NCI-H1694 (cell line): ENCODE results near the gene CHPF2.

Source experiments
- DNase-seq: peaks from one replicate; lab custom pipeline; 2025; lab: John Stamatoyannopoulos, UW

CHPF2 gene

DNA sequence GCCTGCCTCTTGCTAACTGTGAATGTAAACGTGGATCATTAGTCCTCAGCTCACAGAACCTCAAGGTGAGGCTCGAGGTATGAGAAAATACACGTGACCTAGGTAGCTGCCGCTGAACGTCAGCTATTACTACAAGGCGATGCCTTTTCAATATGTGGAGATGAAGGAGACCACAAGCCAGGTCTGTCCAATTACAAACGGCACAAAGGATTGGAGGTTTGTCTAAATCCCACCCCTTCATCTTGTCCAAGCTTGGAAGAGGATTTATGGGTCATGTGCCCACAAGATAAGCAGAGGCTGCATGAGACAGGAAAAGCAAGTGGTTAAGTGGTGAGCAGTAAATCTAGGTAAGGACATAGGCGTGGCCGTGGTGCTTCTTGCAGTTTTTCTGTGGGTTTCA lies 25.4 kb upstream of the CHPF2 start:
- DNase-seq = no peak

DNA sequence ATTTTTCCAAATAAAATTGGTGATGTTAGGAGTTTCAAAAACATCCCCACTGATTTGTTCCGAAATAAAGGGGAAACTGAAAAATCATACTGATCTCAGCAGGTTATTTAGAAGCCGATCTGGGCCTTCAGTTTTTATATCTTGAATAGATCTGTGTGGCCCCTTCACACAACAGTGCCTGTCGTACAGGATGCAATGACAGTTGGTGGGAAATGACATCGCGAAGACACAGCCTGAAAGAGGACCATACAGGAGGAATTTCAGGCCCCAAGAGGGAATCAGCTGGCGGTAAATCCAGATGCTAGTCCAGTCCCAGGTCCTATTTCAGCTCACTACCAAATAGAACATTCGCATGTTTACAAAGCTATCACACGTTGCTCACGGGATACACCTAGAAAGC lies 25.0 kb upstream of the CHPF2 start:
- DNase-seq = no peak

DNA sequence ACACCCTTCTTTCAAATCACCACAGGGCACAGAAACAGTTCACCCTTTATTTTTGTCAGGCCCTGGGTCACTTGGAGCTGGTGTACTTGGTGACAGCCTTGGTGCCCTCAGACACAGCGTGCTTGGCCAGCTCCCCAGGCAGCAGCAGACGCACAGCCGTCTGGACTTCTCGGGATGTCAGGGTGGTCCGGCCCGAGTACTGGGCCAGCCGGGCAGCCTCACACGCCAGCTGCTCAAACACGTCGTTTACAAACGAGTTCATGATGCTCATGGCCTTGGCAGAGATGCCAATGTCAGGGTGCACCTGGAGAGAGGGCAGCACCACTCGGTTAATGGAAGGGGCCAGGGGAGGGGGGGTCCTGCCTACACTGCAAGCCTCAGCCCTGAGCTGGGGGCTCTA lies 24.5 kb upstream of the CHPF2 start:
- no peak for DNase-seq

DNA sequence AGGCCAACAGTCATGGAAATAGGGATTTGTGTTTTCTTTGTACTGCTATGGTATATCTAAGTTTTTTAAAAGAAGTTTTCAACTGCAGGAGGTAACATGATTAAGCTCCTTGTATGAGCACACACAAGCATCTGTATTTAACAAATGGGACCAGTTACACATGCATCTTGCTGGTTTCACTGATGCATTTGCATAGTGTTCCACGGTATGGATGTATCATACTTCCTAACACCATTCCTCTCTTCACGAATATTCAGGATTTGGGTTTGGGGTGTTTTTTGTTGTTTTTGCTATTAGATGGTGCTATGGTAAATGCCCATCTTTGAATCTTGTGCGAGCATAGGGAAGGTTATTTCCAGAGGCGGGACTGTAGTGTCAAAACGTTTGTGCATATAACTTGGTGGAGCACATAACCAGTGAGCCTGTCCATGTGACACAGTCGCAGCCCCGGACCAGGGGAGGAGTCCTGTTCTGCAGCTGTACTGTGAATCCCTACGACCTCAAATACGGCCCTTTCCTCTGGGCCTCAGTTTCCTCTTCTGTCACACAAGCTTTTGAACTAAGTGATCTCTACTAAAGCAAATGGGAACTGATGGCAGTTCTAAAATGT lies 23.9 kb upstream of the CHPF2 start:
- DNase-seq = no peak

DNA sequence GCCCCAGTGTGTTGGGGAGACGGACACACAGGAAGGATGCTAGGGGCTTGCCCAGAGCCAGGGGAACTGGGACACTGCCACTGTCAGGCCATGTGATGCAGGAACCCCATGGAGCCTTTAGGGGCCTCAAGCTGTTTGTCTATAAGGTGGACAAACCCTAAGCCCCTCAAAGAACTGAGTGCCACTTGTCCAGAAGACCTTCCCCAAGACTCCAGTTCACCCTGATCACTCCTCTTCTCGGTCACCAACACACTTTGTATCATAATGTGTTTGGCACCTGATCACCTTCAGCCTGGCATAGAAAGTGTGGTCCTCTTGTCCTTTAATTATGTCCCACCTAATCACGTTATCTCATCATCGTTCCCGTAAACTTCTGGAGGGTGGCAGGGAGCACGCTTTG lies 22.7 kb upstream of the CHPF2 start:
- no peak for DNase-seq

DNA sequence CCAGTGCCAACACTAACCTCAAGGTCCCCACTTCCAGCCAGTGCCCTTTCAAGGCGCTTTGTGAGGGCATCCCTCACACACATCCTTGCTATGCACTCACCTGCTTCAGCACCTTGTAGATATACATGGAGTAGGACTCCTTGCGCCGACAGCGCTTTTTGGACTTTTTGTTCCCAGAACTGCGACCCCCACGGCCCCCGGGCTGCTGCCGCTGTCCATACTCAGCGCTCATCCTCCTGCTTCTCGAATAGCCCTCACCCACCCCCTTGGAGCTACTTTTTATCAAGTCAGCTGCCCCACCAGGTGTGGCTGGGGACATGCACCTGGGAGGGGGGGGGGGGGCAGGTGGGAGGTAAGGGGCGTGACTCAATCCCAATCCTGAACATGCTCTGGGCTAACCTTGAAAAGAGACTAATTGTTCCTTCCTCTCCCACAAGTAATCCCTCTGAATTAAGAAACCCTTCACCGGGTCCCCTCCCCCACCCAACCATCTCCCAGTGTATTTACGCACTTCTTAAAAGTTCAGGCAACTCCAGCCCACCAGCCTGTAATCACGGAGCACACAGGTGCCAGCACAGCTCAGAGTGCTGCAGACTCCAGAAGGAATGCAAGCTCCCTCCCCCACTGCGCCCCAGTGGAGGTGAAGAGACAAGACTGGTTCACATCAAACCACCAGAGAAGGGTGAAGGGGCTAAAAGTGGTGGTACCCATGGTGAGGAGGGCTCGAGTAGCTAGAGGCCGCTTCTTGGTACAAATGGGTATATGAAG lies 22.0 kb upstream of the CHPF2 start, which contains the start of gene H2BK1:
Gene H2BK1, minus strand, starts transcription at position 402 of the 768 bp plus-strand sequence. Its CDS starts 170 bp downstream, at position 232.
- no peak for DNase-seq

DNA sequence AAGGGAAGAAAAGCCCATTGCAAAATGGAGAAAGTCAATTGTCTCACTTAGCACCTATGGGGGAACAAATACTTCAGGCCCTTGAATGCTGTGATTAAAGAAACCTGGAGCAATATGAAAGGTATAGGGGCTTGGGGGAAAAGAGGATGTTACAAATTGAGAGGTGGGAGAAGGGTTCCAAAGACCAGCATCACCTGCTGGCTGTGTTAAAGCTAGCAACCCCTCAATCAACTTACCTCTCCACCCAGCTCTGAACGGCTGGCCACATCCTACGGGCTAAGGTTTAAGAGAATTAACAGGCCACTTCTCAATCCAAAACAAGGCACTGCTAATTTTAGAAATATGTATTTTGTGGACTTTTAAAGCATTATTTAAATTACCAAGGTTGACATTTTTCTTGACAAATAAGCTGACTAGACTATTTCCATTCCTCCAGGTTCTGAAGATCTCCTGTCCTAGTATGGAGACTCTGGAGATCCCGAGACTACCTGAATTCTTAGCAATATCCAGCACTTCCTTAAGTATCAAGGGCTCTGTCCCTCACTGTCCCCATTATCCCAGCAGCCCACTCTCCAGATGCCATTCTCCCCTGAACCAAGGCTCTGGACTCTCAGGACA lies 21.0 kb upstream of the CHPF2 start:
- no peak for DNase-seq

DNA sequence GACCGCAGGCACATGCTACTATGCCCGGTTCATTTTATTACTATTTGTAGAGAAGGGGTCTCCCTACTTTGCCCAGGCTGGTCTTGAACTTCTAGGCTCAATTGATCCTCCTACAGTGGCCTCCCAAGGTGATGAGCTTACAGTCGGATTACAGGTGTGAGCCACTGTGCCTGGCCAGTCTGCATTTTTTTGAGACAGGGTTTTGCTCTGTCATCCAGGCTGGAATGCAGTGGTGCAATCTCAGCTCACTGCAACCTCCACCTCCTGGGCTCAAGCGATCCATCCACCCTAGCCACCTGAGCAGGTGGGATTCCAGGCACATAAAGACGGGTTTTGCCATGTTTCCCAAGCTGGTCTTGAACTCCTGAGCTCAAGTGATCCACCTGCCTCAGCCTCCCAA lies 19.7 kb upstream of the CHPF2 start:
- DNase-seq = no peak

DNA sequence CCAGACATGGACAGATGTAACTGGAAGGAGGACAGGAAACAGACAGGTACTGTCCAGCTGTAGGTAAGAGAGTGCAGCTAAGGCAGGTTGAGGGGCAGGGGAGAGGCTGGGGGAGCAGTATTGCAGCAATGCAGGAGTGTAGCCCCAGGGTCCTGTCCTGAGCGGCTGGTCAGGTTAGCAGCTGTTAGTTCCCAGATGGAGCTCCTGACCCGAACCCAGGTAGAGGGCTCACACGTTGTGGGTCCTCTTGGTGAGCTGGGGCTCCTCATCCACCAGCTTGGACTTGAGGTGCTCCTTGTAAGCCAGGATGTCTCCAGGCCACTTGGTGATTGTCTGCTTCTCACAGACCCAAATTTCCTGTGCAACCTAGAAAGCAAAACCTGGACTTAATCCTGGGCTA lies 18.5 kb upstream of the CHPF2 start:
- no peak for DNase-seq

DNA sequence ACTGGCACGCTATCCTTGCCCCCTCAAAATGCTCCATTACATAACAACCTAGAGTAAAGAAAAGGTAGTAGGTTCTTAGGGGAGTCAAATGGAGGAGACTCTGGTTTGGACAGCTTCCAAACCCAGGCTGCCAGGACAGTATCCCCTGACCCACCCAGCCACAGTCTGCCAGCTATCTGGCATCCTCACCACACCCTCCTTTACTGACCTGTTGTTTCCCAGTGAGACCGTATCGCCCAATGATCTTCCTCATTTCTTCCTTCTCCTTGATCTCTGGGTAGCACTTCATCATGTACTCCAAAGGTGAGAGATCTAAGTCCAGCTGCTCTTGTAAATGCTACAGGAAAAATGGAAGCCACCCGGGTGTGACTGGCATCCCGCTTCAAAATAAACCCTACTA lies 16.9 kb upstream of the CHPF2 start:
- DNase-seq = no peak

DNA sequence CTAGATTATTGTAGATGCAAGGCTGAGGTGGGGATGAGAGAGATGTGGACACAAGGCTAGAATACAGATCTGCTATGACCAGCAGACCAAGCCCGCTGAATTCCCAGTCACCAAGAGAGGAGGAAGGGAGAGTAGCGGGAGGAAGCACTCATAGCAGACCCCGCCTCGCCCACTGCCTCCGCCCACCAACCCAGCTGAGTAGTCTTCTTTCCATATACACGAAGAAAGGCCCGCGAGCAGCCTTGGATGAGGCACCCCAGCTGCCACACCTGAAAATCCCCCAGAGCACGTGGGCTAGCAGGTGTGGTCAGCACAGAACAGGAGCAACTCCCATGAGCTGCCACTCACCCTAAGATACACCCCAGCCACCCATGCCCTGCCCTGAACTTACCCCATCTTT lies 14.1 kb upstream of the CHPF2 start:
- no peak for DNase-seq

DNA sequence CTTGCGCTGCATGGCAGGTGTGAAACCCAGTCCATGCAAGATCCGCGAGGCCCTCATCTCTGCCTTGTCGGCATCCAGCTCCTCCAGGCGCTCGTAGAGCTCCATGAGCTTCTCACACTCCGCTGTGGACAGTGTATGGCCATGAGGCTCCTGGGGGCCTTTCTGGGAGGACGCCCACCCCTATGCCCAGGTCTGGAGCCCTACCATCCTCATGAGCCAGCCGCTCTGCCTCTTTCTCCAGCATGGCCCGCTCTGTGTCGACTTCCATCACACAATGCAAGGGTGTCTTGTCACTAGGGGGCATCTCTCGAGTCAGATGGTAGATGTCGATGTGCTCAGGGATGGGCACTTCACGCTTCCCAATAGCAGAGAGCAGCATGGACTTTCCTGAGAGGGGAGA lies 8.6 kb upstream of the CHPF2 start:
- DNase-seq = no peak

DNA sequence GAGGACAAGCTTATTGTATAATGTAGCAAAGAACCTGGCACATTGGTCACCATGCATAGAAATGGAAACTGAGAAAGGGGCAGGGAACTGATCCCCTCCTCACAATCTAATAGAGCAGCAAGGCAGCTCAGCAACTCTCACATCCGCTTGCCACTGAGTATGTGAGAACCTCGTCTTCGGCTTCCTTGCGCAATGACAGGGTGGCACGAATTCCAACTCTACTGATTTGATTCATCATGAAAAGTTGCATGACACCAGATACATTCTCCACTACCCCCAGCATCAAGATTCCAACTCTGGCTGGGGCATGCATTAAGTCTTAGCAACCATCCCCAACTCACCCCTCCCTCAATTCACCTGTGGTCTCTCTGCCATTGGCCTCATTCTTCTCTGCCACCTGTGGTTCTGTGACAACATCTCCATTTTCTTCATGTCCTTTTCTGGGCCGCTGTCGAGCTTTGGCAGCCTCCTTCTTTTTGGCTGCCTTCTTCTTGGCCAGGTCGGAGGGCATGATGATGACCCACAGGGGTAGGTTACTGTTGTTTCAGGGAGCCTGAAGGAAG lies 6.3 kb upstream of the CHPF2 start:
- DNase-seq = no peak

DNA sequence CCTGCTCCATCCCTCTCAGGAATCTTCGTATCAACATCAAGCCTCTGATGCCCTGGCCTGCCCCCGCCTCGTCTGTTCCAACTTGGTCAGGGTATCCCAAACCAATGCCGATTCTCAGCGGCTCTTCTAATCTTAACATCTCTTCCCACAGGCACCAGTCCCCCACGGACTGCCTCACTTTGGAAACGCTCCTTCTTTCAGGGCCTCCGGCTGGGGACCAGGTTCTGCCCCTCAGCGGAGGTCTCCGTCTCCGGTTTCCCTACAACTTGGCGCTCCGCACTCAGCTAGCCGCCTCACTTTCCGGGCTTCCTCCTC lies 5.8 kb upstream of the CHPF2 start:
- DNase-seq = no peak

DNA sequence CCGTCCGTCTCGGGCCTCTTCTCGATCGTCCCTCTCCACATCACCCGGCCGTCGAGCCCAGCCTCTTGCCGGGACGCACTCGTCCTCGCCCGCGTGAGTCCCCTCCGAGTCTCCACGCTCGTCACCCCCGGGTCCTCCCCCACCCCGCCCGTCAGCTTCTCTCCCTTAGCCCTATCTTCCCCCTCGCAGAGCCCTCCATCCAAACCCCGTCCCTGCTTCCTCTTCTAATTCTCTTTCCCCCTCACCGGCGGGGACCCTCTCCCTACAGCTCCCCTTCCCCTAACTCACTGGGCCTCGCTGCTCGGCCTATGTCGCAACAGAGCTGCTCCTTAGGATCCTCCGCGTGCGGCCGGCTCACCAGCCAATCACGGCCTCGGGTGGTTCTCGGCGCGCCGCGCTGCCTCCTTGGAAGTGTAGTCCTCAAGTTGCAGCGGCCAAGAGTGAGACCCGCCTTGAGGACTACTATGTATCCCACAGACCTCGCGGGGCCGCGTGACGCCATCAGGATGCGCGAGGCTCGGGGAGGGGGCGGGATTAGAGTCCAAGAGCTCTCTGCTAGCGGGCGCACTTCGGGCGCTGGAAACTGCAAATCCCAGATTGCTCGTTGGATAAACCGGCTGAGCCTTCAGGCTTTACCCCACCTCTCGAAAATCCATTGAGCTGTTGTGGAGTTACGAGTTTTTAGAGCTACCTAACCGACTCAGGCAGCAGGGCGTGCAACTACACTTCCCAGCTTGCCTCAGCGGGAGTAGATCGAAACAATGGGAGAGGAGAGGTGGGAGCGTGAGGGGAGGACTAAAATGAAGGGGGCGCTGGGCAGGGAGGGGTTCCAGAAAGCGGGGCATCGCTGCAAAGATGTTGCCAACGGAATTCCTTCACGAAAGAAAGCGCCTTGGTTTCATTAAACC lies 5.2 kb upstream of the CHPF2 start, which contains the start of gene ABCF2:
Gene ABCF2, minus strand, starts transcription at position 331 of the 908 bp plus-strand sequence. CDS start 747 bp downstream, outside the sequence.
- peak; percentile 98 for DNase-seq

DNA sequence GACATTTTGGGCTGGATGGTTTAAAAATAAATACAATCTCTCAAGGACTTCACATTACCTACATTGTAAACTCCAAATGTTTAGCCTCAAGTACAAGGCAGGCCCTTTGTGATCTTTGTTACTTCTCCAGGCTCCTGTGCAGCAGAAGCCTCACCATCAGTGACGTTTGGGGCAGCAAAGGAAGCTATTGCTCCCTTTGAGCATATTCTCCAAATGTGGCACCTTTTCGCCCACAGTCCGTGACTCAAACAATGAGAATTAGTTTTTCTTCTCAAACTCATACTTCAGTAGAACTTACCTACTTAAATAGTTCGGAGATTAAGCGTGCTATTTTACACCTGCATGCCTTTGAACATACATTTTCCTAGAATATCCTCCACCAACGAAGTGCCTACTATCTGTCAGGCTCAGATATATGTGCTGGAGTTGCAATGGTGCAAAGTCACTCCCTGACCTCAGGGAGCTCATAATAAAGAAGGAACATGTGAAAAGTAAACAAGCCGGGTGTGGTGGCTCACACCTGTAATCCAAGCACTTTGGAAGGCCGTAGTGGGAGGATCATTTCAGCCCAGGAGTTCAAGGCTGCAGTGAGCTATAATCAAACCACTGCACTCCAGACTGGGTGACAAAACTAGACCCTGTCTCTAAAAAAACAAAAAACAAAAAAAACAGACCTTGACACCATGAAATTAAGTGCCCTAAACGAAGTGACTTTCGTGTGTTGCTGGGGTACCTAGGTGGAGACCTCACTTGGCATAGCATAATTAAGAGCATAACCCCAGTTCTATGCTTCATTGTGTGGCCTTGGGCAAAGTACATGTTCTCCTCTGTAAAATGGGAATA lies 4.0 kb upstream of the CHPF2 start:
- no peak for DNase-seq

DNA sequence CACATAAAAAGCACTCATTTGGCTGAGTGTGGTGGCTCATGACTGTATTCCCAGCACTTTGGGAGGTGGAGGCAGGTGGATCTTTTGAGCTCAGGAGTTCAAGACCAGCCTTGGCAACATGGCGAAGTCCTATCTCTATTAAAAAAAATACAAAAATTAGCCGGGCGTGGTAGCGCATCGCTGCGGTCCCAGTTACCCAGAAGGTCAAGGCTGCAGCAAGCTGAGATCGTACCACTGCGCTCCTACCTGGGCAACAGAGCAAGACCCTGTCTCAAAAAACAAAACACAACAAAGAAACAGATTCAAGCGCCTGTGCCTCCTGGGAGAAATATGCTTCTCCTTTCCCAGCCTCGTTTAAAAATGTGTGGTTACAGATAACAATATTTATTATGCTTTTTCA lies 3.0 kb upstream of the CHPF2 start:
- DNase-seq = no peak

DNA sequence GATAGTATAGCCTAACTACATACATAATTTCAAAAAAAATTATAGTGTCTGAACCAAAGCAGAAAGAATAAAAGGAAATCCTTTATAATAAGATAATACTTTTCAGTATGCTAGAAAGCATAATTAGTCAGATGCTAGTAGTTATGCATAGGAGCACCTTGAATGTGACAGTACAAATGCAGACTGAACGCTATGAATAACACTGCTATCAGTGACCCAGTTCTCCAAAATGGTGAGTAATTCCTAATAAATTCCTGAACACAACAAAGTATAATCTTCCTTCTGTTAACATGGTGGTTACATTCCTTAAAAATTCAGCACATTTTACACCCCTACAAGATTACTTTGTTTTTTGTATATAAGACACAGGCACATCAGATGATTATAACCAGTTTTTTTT lies 1.2 kb upstream of the CHPF2 start:
- DNase-seq = no peak

DNA sequence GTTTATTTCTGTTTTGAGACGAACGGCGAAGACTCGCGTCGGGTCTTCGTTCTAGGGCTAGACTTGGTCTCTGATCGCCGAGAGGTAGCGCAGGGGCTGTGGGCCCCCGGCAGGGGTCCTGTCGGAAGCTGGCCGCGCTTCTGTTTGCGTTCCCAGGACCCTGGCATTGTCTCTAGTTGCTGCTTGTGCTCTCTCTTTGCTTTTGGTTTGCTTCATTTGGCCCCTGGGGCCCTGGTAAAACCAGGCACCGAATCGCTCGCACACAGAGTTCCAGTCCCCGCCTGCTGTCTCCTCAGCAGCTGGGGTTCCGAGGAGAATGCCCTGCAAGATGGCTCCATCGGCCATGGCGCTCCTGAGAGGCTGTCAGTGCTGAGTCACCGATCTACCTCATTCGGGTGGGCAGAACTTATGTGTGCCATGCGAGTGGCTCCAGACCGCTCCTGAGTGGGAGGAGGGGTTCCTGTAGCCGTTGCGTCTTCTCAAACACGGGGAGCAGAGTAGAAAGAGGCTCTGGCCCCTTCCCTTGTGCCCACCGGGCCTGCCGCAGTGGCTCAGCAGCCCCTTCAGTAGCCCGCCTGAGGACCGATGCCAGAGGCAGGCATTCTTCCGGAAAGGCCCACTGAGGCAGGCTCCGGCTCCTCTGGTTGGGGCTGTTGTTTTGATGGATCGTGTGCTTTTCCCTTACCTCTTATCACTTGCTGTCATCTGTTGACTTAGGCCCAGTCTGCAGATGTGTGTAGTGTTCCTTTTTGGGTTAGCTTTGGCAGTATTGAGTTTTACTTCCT lies 826 bp downstream of the CHPF2 start:
- peak; percentile 28 for DNase-seq

DNA sequence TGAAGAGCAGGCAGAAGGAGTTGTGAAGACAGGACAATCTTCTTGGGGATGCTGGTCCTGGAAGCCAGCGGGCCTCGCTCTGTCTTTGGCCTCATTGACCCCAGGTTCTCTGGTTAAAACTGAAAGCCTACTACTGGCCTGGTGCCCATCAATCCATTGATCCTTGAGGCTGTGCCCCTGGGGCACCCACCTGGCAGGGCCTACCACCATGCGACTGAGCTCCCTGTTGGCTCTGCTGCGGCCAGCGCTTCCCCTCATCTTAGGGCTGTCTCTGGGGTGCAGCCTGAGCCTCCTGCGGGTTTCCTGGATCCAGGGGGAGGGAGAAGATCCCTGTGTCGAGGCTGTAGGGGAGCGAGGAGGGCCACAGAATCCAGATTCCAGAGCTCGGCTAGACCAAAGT lies 1.5 kb downstream of the CHPF2 start:
- DNase-seq = no peak
